SU-DHL-6 (cell line): ENCODE measurements around the gene MED28.

Source experiments
- H2AFZ ChIP-seq: fragments of 200-600 bp; sonication (generic); 2 replicates; pipeline ENCODE4 v1.6.1; 2014; ENCODE audit warnings: low read depth, mild to moderate bottlenecking, moderate library complexity, mixed read lengths, antibody characterized with exemption, low read length; ENCODE audit not compliant: severe bottlenecking
- H3F3A ChIP-seq: fragments of 200-600 bp; shearing (Covaris generic); 2 replicates; pipeline ENCODE4 v1.6.0; 2016; ENCODE audit warnings: antibody characterized with exemption, mild to moderate bottlenecking; ENCODE audit not compliant: insufficient read depth
- H3K27ac ChIP-seq: fragments of 200-600 bp; sonication (generic); 2 replicates; pipeline ENCODE4 v1.5.1; 2016; ENCODE audit warnings: low read depth, mild to moderate bottlenecking, low read length, moderate library complexity, mixed read lengths
- H3K27me3 ChIP-seq: fragments of 200-600 bp; sonication (generic), shearing (Covaris generic); 2 replicates; pipeline ENCODE4 v1.6.0; 2014; ENCODE audit warnings: mild to moderate bottlenecking, low read length
- H3K36me3 ChIP-seq: fragments of 200-600 bp; sonication (generic); 2 replicates; pipeline ENCODE4 v1.6.1; 2014; ENCODE audit warnings: mild to moderate bottlenecking, low read length, mixed read lengths
- H3K4me2 ChIP-seq: fragments of 300-600, 200-600 bp; shearing (Covaris generic), sonication (generic); 2 replicates; pipeline ENCODE4 v1.6.0; 2014; ENCODE audit warnings: low read length, low read depth, mild to moderate bottlenecking; ENCODE audit not compliant: poor library complexity, severe bottlenecking
- H3K4me3 ChIP-seq: fragments of 200-600 bp; sonication (generic); 2 replicates; pipeline ENCODE4 v1.5.1; 2014; ENCODE audit warnings: antibody characterized with exemption, low read length, mild to moderate bottlenecking, mixed read lengths; ENCODE audit not compliant: insufficient read depth, poor library complexity, severe bottlenecking
- H3K79me2 ChIP-seq: fragments of 200-600 bp; sonication (generic); 2 replicates; pipeline ENCODE4 v1.6.1; 2014; ENCODE audit warnings: mild to moderate bottlenecking, low read length, moderate library complexity; ENCODE audit not compliant: insufficient read depth
- H3K9ac ChIP-seq: fragments of 200-600 bp; sonication (generic); 2 replicates; pipeline ENCODE4 v1.7.0; 2014; ENCODE audit warnings: mild to moderate bottlenecking, low read length
- H3K9me2 ChIP-seq: fragments of 200-600 bp; sonication (generic); replicated peaks from 2 replicates; pipeline ENCODE4 v1.6.1; 2014; ENCODE audit warnings: low read length; ENCODE audit not compliant: insufficient read depth
- H3K9me3 ChIP-seq: fragments of 200-600 bp; sonication (generic); 2 replicates; pipeline ENCODE4 v1.6.1; 2014; ENCODE audit warnings: low read length, mixed read lengths; ENCODE audit not compliant: insufficient read depth
- H4K20me1 ChIP-seq: fragments of 200-600 bp; sonication (generic); 2 replicates; pipeline ENCODE4 v1.6.1; 2014; ENCODE audit warnings: low read depth, mild to moderate bottlenecking, antibody characterized with exemption, low read length, moderate library complexity, mixed read lengths
- CTCF ChIP-seq: fragments of 200-600 bp; sonication (generic); IDR thresholded peaks from one replicate; pipeline ENCODE4 v1.5.1; 2017; ENCODE audit warnings: antibody characterized with exemption, mild to moderate bottlenecking, low read length, moderate library complexity; ENCODE audit not compliant: insufficient read depth, poor library complexity, severe bottlenecking
- EZH2phosphoT487 ChIP-seq: fragments of 200-600 bp; sonication (generic), shearing (Covaris generic); conservative IDR thresholded peaks from 2 replicates; pipeline ENCODE4 v1.6.1; 2018; ENCODE audit warnings: mild to moderate bottlenecking, antibody characterized with exemption, low read length, moderate library complexity, mixed read lengths

MED28 gene

GRCh38 chr4:17599826-17600225 lies 14.6 kb upstream of the MED28 start:
- no peak overlapping the region for H2AFZ ChIP-seq
- no peak overlapping the region for H3K4me3 ChIP-seq
- no peak overlapping the region for H3K27ac ChIP-seq
- H3K36me3 ChIP-seq, result peaks cover 16% of the 10 kb centered on the region; the same call in 1 of the 2 replicates
- H3K9ac ChIP-seq, result no peak overlapping the region
- no peaks in the 10 kb centered on the region for H3K27me3 ChIP-seq
- H3K79me2 ChIP-seq, result no peaks in the 10 kb centered on the region
- H3K9me2 ChIP-seq, result no peaks in the 10 kb centered on the region
- TF ChIP-seq EZH2phosphoT487 (no peak), CTCF (no peak)
- no peaks in the 10 kb centered on the region; the same call in 1 of the 2 replicates for H3F3A ChIP-seq
- no peaks in the 10 kb centered on the region for H3K9me3 ChIP-seq
- no peak overlapping the region for H3K4me2 ChIP-seq
- H4K20me1 ChIP-seq, result no peaks in the 10 kb centered on the region

GRCh38 chr4:17605236-17605635 lies 9.2 kb upstream of the MED28 start:
- no peaks in the 10 kb centered on the region for H4K20me1 ChIP-seq
- peaks cover 15% of the 10 kb centered on the region for H3K36me3 ChIP-seq
- H3K9ac ChIP-seq, result no peak overlapping the region

GRCh38 chr4:17613761-17614415 lies 553 bp upstream of the MED28 start:
- peaks cover 51% of the 10 kb centered on the region for H3K79me2 ChIP-seq
- peaks cover 7% of the 10 kb centered on the region; the same call in 1 of the 2 replicates for H3F3A ChIP-seq
- peak overlapping the region; percentile 91 for H2AFZ ChIP-seq
- no peaks in the 10 kb centered on the region for H3K9me2 ChIP-seq
- peak overlapping the region; percentile 66 for H3K27ac ChIP-seq
- H3K9me3 ChIP-seq, result no peaks in the 10 kb centered on the region
- no peak for TF ChIP-seq CTCF
- TF ChIP-seq EZH2phosphoT487, result no peak
- peak overlapping the region; percentile 91 for H3K4me3 ChIP-seq
- peak overlapping the region; percentile 91 for H3K9ac ChIP-seq
- no peaks in the 10 kb centered on the region for H3K27me3 ChIP-seq
- H3K36me3 ChIP-seq, result no peaks in the 10 kb centered on the region
- H4K20me1 ChIP-seq, result peaks cover 1% of the 10 kb centered on the region; the same call in 1 of the 2 replicates
- peak overlapping the region; percentile 82 for H3K4me2 ChIP-seq

More at GRCh38 chr4:17605236-17605635, 9.2 kb upstream of the MED28 start:
- Histone ChIP-seq H3K27ac (no peak overlapping the region), H3K9me3 (no peaks in the 10 kb centered on the region), H3K4me3 (no peak overlapping the region), H2AFZ (no peak overlapping the region), H3K79me2 (no peaks in the 10 kb centered on the region), H3K4me2 (no peak overlapping the region), H3F3A (peaks cover 5% of the 10 kb centered on the region; the same call in 1 of the 2 replicates), H3K27me3 (no peaks in the 10 kb centered on the region), H3K9me2 (no peaks in the 10 kb centered on the region)
- no peak for TF ChIP-seq EZH2phosphoT487

GRCh38 chr4:17616283-17616682 lies 1.8 kb downstream of the MED28 start:
- Histone ChIP-seq H3K27me3 (no peaks in the 10 kb centered on the region), H3F3A (peaks cover under 1% of the 10 kb centered on the region; the same call in 1 of the 2 replicates), H2AFZ (no peak overlapping the region), H3K9me3 (no peaks in the 10 kb centered on the region), H3K79me2 (peaks cover 63% of the 10 kb centered on the region), H3K4me2 (peak overlapping the region; percentile 82), H3K9me2 (no peaks in the 10 kb centered on the region), H3K9ac (no peak overlapping the region; the same call in 1 of the 2 replicates), H4K20me1 (peaks cover 5% of the 10 kb centered on the region; the same call in 1 of the 2 replicates), H3K27ac (no peak overlapping the region), H3K36me3 (peaks cover 2% of the 10 kb centered on the region; the same call in 1 of the 2 replicates), H3K4me3 (no peak overlapping the region)
- no peak for TF ChIP-seq EZH2phosphoT487
- no peak for TF ChIP-seq CTCF
